HEK293 (cell line): ENCODE data around the gene EHD3.

Experiments
- MYNN ChIP-seq: fragments of 450-650 bp; formaldehyde crosslinking; IDR thresholded peaks from 2 replicates; pipeline ENCODE4 v1.5.1; 2016; ENCODE audit warnings: missing biosample characterization, missing genetic modification characterization, borderline replicate concordance
- PBX3 ChIP-seq: sonication (generic); formaldehyde crosslinking; IDR thresholded peaks from 2 replicates; pipeline ENCODE4 v1.8.1; 2022; ENCODE audit warnings: mild to moderate bottlenecking, moderate library complexity, missing genetic modification reagents
- PRDM1 ChIP-seq: fragments of 450-650 bp; formaldehyde crosslinking; IDR thresholded peaks from 2 replicates; pipeline ENCODE4; 2016; ENCODE audit warnings: missing biosample characterization, missing genetic modification characterization
- ZBTB8A ChIP-seq: fragments of 450-650 bp; formaldehyde crosslinking; IDR thresholded peaks from 2 replicates; pipeline ENCODE4 v1.5.1; 2016; ENCODE audit warnings: missing biosample characterization, missing genetic modification characterization
- ZNF184 ChIP-seq: fragments of 450-650 bp; IDR thresholded peaks from 2 replicates; pipeline ENCODE4 v1.5.1; 2018; ENCODE audit warnings: missing biosample characterization, mild to moderate bottlenecking, missing genetic modification characterization
- ZNF292 ChIP-seq: fragments of 450-650 bp; formaldehyde crosslinking; IDR thresholded peaks from 2 replicates; pipeline ENCODE4 v1.5.1; 2016; ENCODE audit warnings: low read depth, missing biosample characterization, missing genetic modification characterization, borderline replicate concordance
- ZNF302 ChIP-seq: fragments of 450-650 bp; formaldehyde crosslinking; IDR thresholded peaks from 2 replicates; pipeline ENCODE4 v1.5.1; 2016; ENCODE audit warnings: missing biosample characterization, missing genetic modification characterization, low read depth
- ZNF324 ChIP-seq: fragments of 450-650 bp; formaldehyde crosslinking; IDR thresholded peaks from 2 replicates; pipeline ENCODE4 v1.5.1; 2016; ENCODE audit warnings: missing biosample characterization, missing genetic modification characterization
- ZNF362 ChIP-seq: fragments of 450-650 bp; formaldehyde crosslinking; IDR thresholded peaks from 2 replicates; pipeline ENCODE4 v1.5.1; 2016; ENCODE audit warnings: missing biosample characterization, missing genetic modification characterization
- ZNF558 ChIP-seq: fragments of 450-650 bp; formaldehyde crosslinking; IDR thresholded peaks from 2 replicates; pipeline ENCODE4 v1.5.1; 2016; ENCODE audit warnings: missing biosample characterization, missing genetic modification characterization
- ZNF624 ChIP-seq: fragments of 450-650 bp; formaldehyde crosslinking; IDR thresholded peaks from 2 replicates; pipeline ENCODE4 v1.5.1; 2017; ENCODE audit warnings: missing biosample characterization, missing genetic modification characterization
- TF ChIP-seq, protein P1 (sequence below): fragments of 450-650 bp; formaldehyde crosslinking; IDR thresholded peaks from 2 replicates; pipeline ENCODE4 v1.5.1; 2016; ENCODE audit warnings: missing biosample characterization, missing genetic modification characterization
- TF ChIP-seq, protein P2 (sequence below): fragments of 450-650 bp; formaldehyde crosslinking; IDR thresholded peaks from 2 replicates; pipeline ENCODE4 v1.5.1; 2016; ENCODE audit warnings: missing biosample characterization, missing genetic modification characterization
- TF ChIP-seq, protein P3 (sequence below): fragments of 450-650 bp; formaldehyde crosslinking; IDR thresholded peaks from 2 replicates; pipeline ENCODE4 v1.5.1; 2016; ENCODE audit warnings: missing biosample characterization, missing genetic modification characterization

- TF ChIP-seq PRDM1 (tag by site-specific recombination) (no peak), ZNF362 (tag by site-specific recombination) (no peak), MYNN (tag by site-specific recombination) (no peak), ZNF624 (tag by site-specific recombination) (no peak), PBX3 (CRISPR knock-in tag) (no peak), ZNF558 (tag by site-specific recombination) (no peak), ZNF324 (no peak), ZNF302 (tag by site-specific recombination) (no peak), ZBTB8A (tag by site-specific recombination) (no peak), ZNF292 (no peak), ZNF184 (tag by site-specific recombination) (no peak)
- TF ChIP-seq, protein P1, sequence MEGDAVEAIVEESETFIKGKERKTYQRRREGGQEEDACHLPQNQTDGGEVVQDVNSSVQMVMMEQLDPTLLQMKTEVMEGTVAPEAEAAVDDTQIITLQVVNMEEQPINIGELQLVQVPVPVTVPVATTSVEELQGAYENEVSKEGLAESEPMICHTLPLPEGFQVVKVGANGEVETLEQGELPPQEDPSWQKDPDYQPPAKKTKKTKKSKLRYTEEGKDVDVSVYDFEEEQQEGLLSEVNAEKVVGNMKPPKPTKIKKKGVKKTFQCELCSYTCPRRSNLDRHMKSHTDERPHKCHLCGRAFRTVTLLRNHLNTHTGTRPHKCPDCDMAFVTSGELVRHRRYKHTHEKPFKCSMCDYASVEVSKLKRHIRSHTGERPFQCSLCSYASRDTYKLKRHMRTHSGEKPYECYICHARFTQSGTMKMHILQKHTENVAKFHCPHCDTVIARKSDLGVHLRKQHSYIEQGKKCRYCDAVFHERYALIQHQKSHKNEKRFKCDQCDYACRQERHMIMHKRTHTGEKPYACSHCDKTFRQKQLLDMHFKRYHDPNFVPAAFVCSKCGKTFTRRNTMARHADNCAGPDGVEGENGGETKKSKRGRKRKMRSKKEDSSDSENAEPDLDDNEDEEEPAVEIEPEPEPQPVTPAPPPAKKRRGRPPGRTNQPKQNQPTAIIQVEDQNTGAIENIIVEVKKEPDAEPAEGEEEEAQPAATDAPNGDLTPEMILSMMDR (tag by site-specific recombination) = no peak
- TF ChIP-seq, protein P2, sequence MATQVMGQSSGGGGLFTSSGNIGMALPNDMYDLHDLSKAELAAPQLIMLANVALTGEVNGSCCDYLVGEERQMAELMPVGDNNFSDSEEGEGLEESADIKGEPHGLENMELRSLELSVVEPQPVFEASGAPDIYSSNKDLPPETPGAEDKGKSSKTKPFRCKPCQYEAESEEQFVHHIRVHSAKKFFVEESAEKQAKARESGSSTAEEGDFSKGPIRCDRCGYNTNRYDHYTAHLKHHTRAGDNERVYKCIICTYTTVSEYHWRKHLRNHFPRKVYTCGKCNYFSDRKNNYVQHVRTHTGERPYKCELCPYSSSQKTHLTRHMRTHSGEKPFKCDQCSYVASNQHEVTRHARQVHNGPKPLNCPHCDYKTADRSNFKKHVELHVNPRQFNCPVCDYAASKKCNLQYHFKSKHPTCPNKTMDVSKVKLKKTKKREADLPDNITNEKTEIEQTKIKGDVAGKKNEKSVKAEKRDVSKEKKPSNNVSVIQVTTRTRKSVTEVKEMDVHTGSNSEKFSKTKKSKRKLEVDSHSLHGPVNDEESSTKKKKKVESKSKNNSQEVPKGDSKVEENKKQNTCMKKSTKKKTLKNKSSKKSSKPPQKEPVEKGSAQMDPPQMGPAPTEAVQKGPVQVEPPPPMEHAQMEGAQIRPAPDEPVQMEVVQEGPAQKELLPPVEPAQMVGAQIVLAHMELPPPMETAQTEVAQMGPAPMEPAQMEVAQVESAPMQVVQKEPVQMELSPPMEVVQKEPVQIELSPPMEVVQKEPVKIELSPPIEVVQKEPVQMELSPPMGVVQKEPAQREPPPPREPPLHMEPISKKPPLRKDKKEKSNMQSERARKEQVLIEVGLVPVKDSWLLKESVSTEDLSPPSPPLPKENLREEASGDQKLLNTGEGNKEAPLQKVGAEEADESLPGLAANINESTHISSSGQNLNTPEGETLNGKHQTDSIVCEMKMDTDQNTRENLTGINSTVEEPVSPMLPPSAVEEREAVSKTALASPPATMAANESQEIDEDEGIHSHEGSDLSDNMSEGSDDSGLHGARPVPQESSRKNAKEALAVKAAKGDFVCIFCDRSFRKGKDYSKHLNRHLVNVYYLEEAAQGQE (tag by site-specific recombination) = no peak
- TF ChIP-seq, protein P3, sequence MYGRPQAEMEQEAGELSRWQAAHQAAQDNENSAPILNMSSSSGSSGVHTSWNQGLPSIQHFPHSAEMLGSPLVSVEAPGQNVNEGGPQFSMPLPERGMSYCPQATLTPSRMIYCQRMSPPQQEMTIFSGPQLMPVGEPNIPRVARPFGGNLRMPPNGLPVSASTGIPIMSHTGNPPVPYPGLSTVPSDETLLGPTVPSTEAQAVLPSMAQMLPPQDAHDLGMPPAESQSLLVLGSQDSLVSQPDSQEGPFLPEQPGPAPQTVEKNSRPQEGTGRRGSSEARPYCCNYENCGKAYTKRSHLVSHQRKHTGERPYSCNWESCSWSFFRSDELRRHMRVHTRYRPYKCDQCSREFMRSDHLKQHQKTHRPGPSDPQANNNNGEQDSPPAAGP = no peak
Observed at GRCh38 chr2:31266804-31267203, 32.9 kb downstream of the EHD3 start.
